Measurements from ENCODE around the gene ERBB4.

Gene ERBB4

DNA sequence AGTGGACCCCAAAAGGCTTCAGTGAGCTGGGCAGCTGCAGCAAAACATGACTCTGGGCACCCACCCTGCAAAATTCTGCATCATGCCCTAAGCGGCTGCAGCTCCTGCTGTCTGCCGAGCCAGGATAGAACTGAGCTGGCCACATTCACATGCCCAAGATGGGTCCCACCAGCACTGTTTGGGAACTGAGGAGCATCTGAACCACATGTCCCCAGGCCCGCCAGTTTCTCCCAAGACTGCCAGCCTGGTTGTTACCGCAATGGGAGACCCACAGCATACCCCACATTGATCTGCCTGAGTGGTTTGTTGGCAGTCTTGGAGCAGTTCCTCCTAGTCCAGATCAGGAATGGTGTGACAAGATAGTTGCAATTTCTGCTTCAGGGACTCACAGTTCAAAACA, 1035.4 kb downstream of the ERBB4 start:
- no peak for DNase-seq

DNA sequence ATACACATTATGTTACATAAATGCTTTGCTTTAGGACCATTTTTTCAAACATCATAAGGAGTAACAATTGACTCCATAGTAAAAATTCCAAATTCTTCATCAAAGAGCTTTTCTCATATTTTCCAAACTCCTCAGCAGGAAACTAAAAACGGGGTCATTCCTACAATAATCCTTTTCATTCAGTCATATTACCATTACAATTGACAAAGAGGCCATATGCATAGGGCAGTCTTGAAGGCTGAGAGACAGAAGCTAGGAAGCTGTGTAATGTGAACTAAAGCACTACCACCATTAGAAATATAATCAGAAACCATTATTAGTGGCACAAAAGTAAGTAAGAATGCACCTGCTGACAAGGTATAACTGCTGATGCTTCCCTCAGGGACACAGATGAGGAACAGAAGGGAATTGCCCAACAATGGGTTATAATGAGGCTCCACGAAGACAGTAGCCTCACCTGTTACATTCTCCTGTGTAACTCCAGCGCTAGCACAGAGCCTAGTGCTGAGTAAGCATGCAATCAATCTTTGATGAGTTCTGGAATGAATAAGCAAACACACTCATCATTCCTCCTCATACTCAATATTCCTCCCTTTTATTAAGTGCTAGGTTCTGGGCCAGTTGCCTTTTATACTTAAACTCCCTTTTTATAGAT, 1039.9 kb downstream of the ERBB4 start:
- no peak for DNase-seq

DNA sequence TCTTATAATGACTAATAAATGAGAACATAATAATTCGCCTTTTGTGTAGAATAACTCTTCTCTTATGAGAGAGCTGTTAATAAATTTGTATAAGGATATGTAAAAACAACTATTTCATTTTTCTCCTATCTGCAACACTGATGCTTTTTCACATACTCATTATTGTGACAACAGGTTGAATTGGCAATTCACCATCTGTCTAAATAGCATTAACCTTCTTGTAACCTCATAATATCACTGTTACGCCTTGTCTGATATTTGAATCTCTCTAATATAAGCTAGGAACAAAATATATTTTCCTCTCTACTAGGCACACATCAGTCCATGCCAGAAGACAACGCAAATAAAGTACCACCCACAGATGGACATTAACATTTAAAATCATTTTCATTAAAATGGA, 1043.3 kb downstream of the ERBB4 start:
- DNase-seq, result peak; percentile 59

- DNase-seq, result no peak
Measured at GRCh38 chr2:211494536-211494935, 1044.1 kb downstream of the ERBB4 start.

DNA sequence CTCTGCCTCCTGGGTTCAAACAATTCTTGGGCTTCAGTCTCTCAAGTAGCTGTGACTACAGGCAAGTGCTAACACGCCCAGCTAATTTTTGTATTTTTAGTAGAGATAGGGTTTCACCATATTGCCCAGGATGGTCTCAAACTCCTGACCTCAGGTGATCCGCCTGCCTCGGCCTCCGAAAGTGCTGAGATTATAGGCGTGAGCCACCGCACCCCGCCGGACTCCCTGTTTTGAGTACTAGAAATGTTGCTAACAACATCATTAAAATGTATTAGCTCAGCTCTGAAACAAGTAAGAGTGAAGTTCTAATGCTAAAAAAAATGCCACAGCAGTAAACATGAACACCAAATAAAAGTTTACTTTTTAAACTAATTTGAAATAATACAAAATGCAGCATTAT, 1044.5 kb downstream of the ERBB4 start:
- DNase-seq, result no peak

DNA sequence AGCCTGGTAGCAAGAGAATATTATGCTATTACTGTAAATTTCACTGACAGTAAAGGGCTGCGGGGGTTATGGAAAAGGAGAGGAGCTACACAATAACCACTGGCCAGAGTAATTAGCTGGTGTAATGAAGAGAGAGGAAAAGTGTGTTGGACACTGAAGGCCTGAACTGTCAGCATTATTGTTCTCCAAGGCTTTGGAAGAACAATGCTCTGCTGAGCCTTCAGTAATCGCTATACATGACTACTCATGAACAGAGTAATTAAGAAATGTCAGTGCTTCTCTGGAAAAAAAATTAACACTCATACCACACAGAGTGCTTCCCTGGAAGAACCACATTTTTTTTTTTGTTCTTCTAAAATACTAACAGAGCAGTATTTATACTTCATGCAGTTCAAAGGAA, 1050.9 kb downstream of the ERBB4 start:
- DNase-seq, result no peak

GRCh38 chr2:211479536-211480150, 1059.0 kb downstream of the ERBB4 start:
- no peak for DNase-seq

DNA sequence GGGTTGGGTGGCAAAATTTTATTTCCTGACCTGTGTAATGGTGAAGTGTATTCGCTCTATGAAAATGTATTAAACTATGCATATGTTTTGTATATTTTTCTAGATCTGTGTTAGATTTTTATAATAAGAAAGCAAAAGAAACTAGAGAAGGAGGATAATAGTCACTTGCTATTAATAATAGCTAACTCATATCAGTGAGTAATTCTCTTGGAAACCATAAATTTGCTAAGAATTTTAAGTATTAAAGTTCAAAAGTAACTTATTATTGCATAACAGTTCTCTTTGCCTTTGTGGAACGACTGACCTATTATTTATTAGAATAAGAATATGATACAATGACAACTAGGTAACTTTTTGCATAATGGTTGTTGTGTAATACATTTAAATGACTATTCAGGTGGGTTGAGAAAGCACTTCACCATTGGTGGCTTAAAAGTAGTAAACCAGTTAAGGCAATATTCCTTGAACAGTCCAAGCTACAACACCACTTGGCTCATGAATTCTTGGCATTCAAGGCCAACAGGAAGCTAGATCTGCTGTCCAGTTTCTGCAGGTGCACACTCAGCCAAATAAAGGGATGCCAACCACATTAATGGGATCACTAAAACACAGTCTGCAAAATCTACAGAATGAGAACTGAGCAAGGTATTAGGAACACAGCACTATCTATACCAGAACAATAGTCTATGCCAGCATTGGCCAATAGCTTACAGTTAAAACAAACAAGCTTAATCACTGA, 1060.9 kb downstream of the ERBB4 start:
- DNase-seq, result no peak

DNA sequence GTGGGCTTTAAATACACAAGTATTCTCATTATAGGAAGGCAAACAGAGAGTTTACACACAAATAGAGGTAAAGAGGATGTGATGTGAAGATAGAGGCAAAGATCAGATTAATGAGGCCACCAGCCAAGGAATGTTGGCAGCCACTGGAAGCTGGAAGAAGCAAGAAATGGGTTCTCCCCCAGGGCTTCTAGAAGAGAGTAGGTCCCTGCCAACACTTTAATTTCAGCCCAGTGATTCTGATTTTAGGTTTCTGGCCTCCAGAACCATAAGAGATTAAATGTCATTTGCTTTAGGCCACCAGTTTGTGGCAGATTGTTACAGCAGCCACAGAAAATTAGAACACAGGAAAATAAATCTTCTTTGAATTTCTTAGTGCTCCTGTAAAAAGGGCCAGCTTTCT, 1065.5 kb downstream of the ERBB4 start:
- no peak for DNase-seq

DNA sequence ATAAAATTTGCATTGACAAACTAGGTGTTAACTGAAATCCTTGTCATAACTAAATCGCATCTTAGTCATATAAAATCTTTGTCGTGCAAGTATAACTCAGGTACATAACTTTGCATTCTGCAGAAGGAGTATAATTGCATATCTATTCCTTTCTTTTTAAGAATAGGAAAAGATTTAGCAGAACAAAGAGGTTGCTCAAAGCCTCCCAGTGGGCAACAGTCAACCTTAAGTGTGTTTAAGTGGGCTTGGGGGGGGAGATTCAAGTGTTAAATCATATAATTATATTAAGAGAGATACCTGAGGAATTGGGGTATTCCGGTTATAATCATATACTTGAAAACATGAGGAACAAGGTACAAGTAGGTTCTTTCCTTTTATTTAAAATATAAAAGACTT, 1068.9 kb downstream of the ERBB4 start:
- no peak for DNase-seq

- no peak for DNase-seq
Measured at GRCh38 chr2:211468877-211469663, 1069.5 kb downstream of the ERBB4 start.

GRCh38 chr2:211468217-211468616, 1070.4 kb downstream of the ERBB4 start:
- no peak for DNase-seq

- DNase-seq, result no peak
Measured at GRCh38 chr2:211463397-211463796, 1075.2 kb downstream of the ERBB4 start.

DNA sequence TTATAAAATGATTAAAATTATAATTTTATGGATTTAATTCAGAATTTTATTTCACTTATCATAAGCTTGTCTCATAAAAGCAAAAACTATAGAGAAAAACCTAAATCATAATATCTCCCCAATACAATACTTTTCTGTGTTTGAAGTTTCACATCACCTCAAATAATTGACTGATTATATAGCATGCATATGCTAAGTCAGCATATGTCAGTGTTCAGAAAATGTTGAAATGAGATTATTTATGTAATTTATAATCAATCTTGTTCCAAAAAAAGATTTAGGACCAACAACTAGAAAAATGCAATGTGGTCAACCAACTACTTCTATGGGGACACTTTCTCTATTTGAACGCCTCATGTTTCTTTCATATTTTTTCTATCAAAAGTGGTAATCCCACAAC, 1079.6 kb downstream of the ERBB4 start:
- no peak for DNase-seq

DNA sequence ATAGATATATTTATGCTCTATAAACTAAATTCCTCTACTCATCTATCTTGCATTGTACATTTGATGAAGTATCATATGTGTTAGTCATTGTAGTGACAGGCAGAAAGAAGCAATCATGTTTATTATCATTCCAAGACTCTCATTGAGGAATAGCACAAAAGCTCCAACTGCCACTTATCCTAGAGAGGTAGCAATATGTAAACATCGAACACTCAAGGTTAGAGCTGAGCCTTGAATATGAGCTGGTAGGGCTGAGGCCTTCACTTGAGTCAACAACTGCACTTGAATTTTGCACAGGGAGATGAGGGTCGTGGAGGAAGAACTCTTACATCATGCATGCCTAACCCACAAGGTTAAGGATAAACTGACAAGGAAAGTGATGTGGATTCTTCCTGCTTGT, 1081.3 kb downstream of the ERBB4 start:
- no peak for DNase-seq

- peak; percentile 57 for DNase-seq
Measured at GRCh38 chr2:211455216-211455841, 1083.3 kb downstream of the ERBB4 start.

- no peak for DNase-seq
Measured at GRCh38 chr2:211454679-211455078, 1083.9 kb downstream of the ERBB4 start.

DNA sequence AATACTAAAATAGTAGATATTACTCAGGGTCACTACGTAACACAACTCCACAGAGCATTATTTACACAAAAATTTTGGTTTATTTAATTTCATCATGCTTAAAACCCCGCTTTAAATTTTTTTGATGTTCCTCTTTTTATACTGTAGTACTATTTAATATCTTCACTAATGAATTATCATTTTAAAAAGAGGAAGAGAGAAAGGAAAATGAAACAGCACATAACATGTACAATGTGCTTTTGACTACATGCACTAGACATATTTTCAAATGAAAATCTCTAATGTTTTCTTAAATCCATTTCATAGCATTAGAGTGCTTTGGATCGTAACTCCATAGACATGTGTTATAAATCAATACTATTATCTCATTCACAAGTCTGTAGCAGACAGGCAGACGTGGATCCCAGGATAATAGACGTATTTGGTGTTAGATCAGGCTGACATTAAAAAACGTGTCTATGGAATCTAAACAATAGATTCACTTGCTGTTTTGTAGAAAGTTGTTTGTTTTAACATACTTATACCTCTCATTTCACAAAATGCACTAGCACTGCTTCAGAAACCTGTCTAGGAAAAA, 1085.2 kb downstream of the ERBB4 start:
- DNase-seq, result no peak

DNA sequence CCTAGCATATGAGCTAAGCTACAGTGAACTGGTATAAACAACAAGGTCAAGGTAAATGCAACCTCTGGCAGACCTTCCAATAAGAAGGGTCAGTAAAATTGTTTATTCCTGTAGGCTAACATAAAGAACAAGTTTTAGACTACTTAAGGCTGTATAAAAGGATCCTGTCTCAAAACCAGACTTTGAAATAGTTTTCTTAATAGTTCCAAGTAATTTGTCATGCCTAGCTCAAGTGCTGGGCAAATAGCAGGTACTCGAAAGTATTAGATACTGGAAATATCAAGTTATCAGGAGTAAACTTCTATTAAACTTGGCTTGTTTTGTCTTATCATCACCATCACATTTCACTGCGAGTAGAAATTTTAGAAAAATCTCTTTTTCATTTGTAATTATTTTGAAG, 1087.0 kb downstream of the ERBB4 start:
- DNase-seq, result no peak

- no peak for DNase-seq
Measured at GRCh38 chr2:211449819-211450218, 1088.8 kb downstream of the ERBB4 start.

- no peak for DNase-seq
Measured at GRCh38 chr2:211447548-211447947, 1091.1 kb downstream of the ERBB4 start.

GRCh38 chr2:211440107-211440506, 1098.5 kb downstream of the ERBB4 start:
- no peak for DNase-seq

DNA sequence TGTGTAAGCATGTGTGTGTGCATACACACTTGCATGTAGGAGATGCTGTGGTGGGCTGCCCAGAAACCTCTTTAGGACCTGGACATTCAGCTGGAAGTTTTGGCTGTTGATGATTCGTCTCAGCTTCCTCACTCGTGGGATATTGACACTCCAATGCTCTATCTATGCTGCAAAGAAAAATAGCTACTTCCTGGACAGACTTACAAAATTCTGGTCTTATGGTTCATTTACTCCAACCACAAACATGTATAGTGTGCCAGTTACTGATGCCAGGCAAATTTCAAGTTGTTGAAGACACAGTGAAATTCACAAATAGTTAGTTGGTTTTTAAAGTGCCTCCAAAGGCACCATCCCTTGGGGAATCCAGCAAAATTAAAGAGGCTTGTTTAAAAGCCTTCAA, 1099.6 kb downstream of the ERBB4 start:
- DNase-seq, result no peak
